ENCODE results near the gene B3GALT6.

Gene B3GALT6

GRCh38 chr1:1228596-1229321 lies 3.3 kb upstream of the B3GALT6 start:
- DNase-seq (ENCODE audit: low spot score), result no peak
- in situ Hi-C loops (cut with MboI; ENCODE audit: low pct_unique_long_range_greater_than_20kb, low sequenced_read_pairs, unreplicated experiment), result no loop called here
- no peak for TF ChIP-seq CTCF (IDR thresholded peaks at IDR 0.05; ENCODE audit: extremely low read depth, insufficient read depth, missing control alignments)

GRCh38 chr1:1229770-1230169 lies 2.3 kb upstream of the B3GALT6 start:
- in situ Hi-C loops (cut with MboI; ENCODE audit: low pct_unique_long_range_greater_than_20kb, low sequenced_read_pairs, unreplicated experiment), result no loop called here
- DNase-seq (ENCODE audit: low spot score), result no peak
- TF ChIP-seq CTCF (IDR thresholded peaks at IDR 0.05; ENCODE audit: extremely low read depth, insufficient read depth, missing control alignments), result no peak

- no peak for TF ChIP-seq CTCF (IDR thresholded peaks at IDR 0.05; ENCODE audit: extremely low read depth, insufficient read depth, missing control alignments)
- in situ Hi-C loops (cut with MboI; ENCODE audit: low pct_unique_long_range_greater_than_20kb, low sequenced_read_pairs, unreplicated experiment), result no loop called here
- DNase-seq (ENCODE audit: low spot score), result no peak
These were observed 1.2 kb upstream of the B3GALT6 start for GRCh38 chr1:1230656-1231399.

GRCh38 chr1:1231400-1232207 lies 433 bp upstream of the B3GALT6 start, which contains the start of gene SDF4:
Gene SDF4 (minus strand): TSS chr1:1232001. CDS start chr1:1228772, 3,229 bp downstream.
- TF ChIP-seq CTCF (IDR thresholded peaks at IDR 0.05; ENCODE audit: extremely low read depth, insufficient read depth, missing control alignments), result no peak
- peak; percentile 100 for DNase-seq (ENCODE audit: low spot score)
- in situ Hi-C loops (cut with MboI; ENCODE audit: low pct_unique_long_range_greater_than_20kb, low sequenced_read_pairs, unreplicated experiment), result no loop called here

GRCh38 chr1:1232796-1233566 lies 944 bp downstream of the B3GALT6 start:
- no peak for TF ChIP-seq CTCF (IDR thresholded peaks at IDR 0.05; ENCODE audit: extremely low read depth, insufficient read depth, missing control alignments)
- no peak for DNase-seq (ENCODE audit: low spot score)
- in situ Hi-C loops (cut with MboI; ENCODE audit: low pct_unique_long_range_greater_than_20kb, low sequenced_read_pairs, unreplicated experiment), result no loop called here

- in situ Hi-C loops (cut with MboI; ENCODE audit: low pct_unique_long_range_greater_than_20kb, low sequenced_read_pairs, unreplicated experiment), result no loop called here
- TF ChIP-seq CTCF (IDR thresholded peaks at IDR 0.05; ENCODE audit: extremely low read depth, insufficient read depth, missing control alignments), result no peak
- DNase-seq (ENCODE audit: low spot score), result no peak
These were observed 1.5 kb downstream of the B3GALT6 start for GRCh38 chr1:1233567-1233892.

All from GM13977 (cell line).